Astrocyte of the spinal cord (primary cell): ENCODE results near the gene ZNF808.
"Not testable (repeated sequence)": the region's sequence is repeated elsewhere in the genome, so short reads cannot be mapped to it uniquely, and the experiment has no call there.

Experiments
- DNase-seq: peaks from one replicate; pipeline ENCODE4 v3.0.0; 2011; ENCODE audit warnings: low read depth, low spot score
- H3K4me3 ChIP-seq: 2 replicates; pipeline ENCODE4 v1.5.1; 2011; ENCODE audit warnings: low read depth, mild to moderate bottlenecking, low read length, moderate library complexity
- CTCF ChIP-seq: IDR thresholded peaks from 2 replicates; pipeline ENCODE4 v1.5.1; 2012; ENCODE audit warnings: low read depth, mild to moderate bottlenecking, low read length, inconsistent platforms
- in situ Hi-C: cut with HindIII; loops from 2 replicates; pipeline ENCODE4 v1.10.0; 2017; ENCODE audit warnings: low sequenced_read_pairs

ZNF808 gene

GRCh38 chr19:52566121-52566520 lies 38.7 kb downstream of the ZNF808 start:
- TF ChIP-seq CTCF = no peak
- in situ Hi-C loops = no loop called here
- DNase-seq = no peak
- no peak overlapping the region for H3K4me3 ChIP-seq

- peak; percentile 9 for DNase-seq
- no peak overlapping the region for H3K4me3 ChIP-seq
- no peak for TF ChIP-seq CTCF
- in situ Hi-C loops = no loop called here
Measured at GRCh38 chr19:52566588-52566987, 39.1 kb downstream of the ZNF808 start.

- no peak overlapping the region for H3K4me3 ChIP-seq
- TF ChIP-seq CTCF = no peak
- DNase-seq = no peak
- in situ Hi-C loops = no loop called here
Measured at GRCh38 chr19:52567921-52568320, 40.5 kb downstream of the ZNF808 start.

- in situ Hi-C loops, DNase-seq: not testable (repeated sequence)
- peak overlapping the region; percentile 96 for H3K4me3 ChIP-seq
Measured at GRCh38 chr19:52569638-52569999, 42.2 kb downstream of the ZNF808 start.

- DNase-seq = peak; percentile 94
- TF ChIP-seq CTCF = peak; percentile 26
- in situ Hi-C loops = no loop called here
- peak within 1 kb of the TSS; percentile 96 for H3K4me3 ChIP-seq
Measured at GRCh38 chr19:52570000-52570861, 42.8 kb downstream of the ZNF808 start, which contains the start of gene ZNF701. Gene ZNF701 (plus strand): TSS chr19:52570287. CDS start chr19:52574148, 3,861 bp downstream.

- in situ Hi-C loops = no loop called here
- TF ChIP-seq CTCF = no peak
- DNase-seq = no peak
- H3K4me3 ChIP-seq = peak overlapping the region; percentile 26
Measured at GRCh38 chr19:52584736-52585440, 57.4 kb downstream of the ZNF808 start.

GRCh38 chr19:52585604-52586003 lies 58.1 kb downstream of the ZNF808 start:
- DNase-seq = no peak
- no peak overlapping the region for H3K4me3 ChIP-seq
- TF ChIP-seq CTCF = no peak
- in situ Hi-C loops = no loop called here
